D721Med (cell line): Measurements from ENCODE around the gene YOD1.

Experiments
- DNase-seq: peaks from one replicate; pipeline ENCODE4 v3.0.0; 2011; ENCODE audit warnings: low spot score; ENCODE audit not compliant: insufficient read length
- FAIRE-seq: peaks from 2 replicates; lab custom pipeline; 2011; peaks lifted over from hg19 to GRCh38; lab: Jason Lieb, UNC
- TF ChIP-seq, protein P1 (sequence below): IDR thresholded peaks from 2 replicates; pipeline ENCODE4 v1.5.1; 2012; ENCODE audit warnings: mild to moderate bottlenecking, control low read depth; ENCODE audit not compliant: insufficient read depth; ENCODE audit errors: missing control alignments

The YOD1 gene

DNA sequence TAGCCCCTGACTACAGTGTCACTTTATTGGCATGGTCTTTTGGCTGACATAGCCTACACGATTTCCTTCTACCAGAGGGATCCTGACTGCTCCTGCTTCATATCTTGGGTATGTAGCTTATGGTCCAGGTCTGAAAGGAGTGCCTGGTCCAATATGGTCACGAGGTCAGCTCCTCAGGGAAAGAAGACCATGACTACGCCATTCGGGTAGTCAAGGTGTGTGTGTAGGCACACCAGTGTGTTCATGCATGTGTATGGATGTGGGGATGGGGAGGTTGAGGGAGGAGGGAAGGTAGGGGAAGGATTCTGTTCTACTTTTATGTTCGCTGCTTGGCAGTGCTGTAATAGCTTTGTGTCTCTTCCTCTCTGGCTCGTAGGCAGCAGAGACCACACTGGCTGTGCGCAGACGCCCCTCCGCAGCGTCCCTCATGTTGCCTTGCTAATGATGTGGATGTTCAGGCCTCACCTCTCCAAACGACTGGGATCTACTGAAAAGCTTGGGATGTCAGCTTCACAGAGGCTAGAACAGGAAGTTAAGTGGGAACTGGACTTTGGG lies 27.6 kb upstream of the YOD1 start:
- FAIRE-seq: no peak
- no peak for DNase-seq
- TF ChIP-seq, protein P1, sequence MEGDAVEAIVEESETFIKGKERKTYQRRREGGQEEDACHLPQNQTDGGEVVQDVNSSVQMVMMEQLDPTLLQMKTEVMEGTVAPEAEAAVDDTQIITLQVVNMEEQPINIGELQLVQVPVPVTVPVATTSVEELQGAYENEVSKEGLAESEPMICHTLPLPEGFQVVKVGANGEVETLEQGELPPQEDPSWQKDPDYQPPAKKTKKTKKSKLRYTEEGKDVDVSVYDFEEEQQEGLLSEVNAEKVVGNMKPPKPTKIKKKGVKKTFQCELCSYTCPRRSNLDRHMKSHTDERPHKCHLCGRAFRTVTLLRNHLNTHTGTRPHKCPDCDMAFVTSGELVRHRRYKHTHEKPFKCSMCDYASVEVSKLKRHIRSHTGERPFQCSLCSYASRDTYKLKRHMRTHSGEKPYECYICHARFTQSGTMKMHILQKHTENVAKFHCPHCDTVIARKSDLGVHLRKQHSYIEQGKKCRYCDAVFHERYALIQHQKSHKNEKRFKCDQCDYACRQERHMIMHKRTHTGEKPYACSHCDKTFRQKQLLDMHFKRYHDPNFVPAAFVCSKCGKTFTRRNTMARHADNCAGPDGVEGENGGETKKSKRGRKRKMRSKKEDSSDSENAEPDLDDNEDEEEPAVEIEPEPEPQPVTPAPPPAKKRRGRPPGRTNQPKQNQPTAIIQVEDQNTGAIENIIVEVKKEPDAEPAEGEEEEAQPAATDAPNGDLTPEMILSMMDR: no peak

DNA sequence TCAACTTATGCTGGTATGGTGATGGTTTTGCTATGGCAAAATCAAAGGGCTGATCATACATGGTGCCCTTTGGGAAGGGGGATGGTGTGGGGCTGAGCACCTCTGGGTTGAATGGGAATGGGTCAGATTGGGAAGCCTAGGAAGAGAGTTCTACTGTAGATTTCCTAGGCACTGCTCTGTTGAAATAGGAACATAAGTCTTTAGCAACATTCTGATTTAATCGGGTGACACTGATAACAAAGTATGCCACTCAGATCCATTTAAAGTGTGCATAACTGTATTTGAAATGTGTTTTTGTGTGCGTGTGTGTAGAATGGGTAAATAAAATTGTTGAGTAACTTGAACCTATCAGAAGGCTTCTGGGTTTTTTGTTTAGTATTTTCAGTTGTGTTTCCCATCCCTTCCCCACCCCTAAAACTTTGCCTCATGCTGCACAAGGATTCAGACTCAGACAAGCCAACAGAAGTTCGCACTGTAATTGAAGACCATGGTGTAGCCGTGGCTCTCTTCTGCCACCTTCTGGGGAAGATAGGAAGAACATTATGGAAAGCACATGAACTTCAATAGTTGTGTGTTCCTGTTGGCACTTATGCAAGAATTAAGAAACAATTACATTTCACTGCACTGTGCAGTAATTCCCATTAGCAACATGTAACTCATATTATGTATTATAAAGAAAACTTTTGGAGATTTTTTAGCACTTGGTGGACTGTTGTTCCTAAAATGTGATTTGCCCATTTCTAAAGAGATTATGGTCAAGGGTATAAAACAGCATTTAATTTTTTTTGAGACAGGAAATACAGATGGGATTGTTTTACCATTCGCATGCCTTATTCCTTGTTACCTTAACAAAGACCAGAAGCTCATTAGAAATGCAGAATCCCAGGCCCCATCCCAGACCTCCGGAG lies 26.7 kb upstream of the YOD1 start:
- TF ChIP-seq, protein P1: peak; percentile 99
- DNase-seq: no peak
- FAIRE-seq: peak; percentile 97

DNA sequence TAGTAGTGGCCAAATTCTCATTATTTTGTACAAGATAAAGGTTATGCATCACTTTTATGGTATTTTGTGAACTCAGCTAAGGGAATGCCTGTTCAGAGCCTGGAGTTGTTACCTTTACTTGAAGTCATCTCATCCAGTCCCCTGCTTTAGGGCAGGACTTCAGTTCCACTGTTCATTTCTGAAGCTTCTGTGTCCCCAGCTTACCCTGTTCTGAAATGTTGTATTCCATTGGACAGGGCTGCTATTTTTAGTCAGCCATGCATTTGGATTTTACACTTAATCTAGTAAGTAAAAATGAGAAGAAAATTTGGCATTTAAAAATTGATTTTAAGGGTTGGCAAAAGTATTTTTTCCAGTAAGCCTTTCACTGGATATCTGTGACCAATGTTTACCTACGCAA lies 26.0 kb upstream of the YOD1 start:
- DNase-seq (no peak), FAIRE-seq (no peak)
- TF ChIP-seq, protein P1: no peak

DNA sequence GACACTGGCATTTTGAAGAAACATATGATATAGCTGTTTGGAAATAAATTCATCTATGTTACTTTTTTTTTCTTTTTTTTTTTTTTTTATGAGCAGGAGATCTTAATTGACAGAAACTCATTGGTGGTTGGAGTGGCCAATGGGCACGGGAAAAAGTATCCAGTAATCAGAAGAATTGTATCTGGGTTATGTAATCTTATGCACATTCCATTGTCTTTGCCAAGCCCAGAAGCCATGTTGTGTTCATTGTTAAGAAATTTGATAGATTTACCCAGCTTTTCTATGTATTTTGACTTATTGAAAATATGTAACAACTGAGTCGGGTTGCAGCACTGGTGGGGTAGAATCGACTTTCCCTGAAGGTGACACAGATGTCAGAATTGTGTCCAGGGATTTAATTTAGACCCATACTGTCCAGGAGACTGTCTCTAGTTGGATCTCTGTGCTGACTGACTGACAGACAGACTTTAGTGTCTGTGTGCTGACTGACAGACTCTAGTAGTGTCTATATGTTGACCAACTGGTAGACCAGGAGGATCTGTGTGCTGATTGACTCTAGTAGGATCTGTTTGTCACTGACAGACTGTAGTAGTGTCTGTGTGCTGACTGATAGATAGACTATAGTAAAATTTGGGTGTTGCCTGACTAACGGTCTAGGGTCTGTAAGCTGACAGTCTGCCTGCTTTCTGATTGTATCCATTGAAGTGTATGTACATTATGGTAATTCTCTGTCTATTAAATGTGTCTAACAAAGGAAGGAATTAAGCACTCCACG lies 25.4 kb upstream of the YOD1 start:
- TF ChIP-seq, protein P1: no peak
- no peak for FAIRE-seq
- no peak for DNase-seq

DNA sequence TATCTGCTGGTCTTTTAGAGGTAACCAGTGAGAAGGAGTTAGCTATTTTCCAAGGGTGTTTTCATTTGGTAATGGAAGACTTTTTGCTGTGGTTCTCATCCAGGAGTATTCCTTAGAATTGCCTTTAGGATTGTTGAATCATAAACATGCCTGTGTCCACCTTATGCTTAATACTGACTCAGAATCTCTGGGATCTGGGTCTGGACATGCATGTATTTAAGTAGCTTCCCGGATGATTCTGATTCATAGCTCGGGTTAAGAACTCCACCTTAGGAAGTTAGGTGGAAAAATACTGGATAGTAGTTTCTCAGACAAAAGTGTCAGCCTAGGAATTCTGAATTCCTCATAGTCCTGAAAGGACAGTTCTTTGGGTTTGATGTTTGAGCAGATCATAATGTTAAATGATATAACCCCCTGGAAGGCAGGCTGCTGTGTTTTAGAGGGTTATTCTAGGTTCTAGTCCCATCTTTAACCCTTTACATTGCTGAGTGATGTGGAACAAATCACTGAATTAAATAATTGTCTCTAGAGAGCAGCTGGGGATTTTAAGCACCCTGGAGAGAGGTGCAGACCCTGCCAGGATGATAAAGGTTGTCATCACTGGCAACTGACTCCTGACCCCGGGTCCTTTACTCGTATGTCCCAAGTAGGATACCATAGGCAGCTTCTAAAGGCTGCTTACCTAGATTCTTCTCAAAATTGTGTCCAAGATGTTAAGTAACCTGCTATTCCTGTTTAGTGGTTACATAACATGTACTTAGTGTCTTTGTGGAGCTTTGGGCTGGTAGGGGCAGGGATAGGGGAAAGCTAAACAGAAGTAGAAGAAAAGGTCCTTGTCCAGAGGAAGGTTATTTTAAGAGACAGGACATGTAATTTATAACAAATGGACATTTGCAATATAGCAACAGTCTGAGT lies 23.2 kb upstream of the YOD1 start:
- DNase-seq: no peak
- no peak for FAIRE-seq
- TF ChIP-seq, protein P1: no peak

DNA sequence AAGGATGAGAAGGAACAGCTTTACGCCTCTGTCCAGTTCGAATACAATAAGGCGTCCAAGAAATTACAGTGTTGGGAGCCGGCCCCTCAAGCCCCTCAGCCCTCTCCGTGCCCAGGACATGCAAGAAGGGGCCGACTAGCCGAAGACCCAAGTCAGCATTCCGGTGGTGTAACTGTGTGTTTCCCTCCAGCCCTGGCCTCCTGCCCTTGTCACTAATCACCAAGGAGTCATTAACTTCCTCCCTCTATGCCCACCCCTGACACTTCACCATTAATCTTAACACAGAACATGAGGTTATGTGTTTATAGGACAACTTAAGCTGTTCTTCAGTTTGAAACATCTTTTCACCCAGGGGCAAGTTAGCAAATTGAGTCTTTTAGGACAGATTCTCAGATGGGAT lies 21.2 kb upstream of the YOD1 start:
- FAIRE-seq: no peak
- no peak for DNase-seq
- TF ChIP-seq, protein P1: no peak
